Stomach (tissue), 4 donors: ENCODE measurements around the gene PCDHGA1.

Experiments used
- EP300 ChIP-seq: sonication (generic); formaldehyde crosslinking; IDR thresholded peaks from one replicate; pipeline ENCODE4 v1.6.1; 2017; ENCODE audit warnings: antibody characterized with exemption
- POLR2A ChIP-seq, 4 donors: fragments of 450-650 bp; IDR thresholded peaks; one replicate each; pipeline ENCODE4 v1.6.1; 2016; ENCODE audit warnings: antibody characterized with exemption in 4 of 4, control low read depth in 2 of 4, mild to moderate bottlenecking in 1 of 4, moderate library complexity in 1 of 4
- POLR2AphosphoS5 ChIP-seq, 3 donors: sonication (generic); formaldehyde crosslinking; IDR thresholded peaks; one replicate each; pipeline ENCODE4 v1.6.1; 2016; ENCODE audit warnings: antibody characterized with exemption in 3 of 3
- TF ChIP-seq, protein P1 (sequence below), 7 experiments: fragments of 450-650 bp in 4 of 7; fragments of 200-600 bp in 3 of 7; sonication (generic) in 3 of 7; IDR thresholded peaks; one replicate each; pipeline ENCODE4 v1.5.1; 2016 to 2019; ENCODE audit warnings: antibody characterized with exemption in 7 of 7, control low read depth in 2 of 7, mild to moderate bottlenecking in 1 of 7

DNA sequence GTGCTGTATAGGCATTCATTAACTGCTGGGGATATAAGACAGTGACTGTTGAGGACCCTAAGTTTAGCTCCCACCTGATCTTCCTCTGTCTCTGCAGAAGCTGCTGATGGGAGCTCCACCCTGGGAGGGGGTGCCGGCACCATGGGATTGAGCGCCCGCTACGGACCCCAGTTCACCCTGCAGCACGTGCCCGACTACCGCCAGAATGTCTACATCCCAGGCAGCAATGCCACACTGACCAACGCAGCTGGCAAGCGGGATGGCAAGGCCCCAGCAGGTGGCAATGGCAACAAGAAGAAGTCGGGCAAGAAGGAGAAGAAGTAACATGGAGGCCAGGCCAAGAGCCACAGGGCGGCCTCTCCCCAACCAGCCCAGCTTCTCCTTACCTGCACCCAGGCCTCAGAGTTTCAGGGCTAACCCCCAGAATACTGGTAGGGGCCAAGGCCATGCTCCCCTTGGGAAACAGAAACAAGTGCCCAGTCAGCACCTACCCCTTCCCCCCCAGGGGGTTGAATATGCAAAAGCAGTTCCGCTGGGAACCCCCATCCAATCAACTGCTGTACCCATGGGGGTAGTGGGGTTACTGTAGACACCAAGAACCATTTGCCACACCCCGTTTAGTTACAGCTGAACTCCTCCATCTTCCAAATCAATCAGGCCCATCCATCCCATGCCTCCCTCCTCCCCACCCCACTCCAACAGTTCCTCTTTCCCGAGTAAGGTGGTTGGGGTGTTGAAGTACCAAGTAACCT, 180.7 kb downstream of the PCDHGA1 start:
- TF ChIP-seq, protein P1, sequence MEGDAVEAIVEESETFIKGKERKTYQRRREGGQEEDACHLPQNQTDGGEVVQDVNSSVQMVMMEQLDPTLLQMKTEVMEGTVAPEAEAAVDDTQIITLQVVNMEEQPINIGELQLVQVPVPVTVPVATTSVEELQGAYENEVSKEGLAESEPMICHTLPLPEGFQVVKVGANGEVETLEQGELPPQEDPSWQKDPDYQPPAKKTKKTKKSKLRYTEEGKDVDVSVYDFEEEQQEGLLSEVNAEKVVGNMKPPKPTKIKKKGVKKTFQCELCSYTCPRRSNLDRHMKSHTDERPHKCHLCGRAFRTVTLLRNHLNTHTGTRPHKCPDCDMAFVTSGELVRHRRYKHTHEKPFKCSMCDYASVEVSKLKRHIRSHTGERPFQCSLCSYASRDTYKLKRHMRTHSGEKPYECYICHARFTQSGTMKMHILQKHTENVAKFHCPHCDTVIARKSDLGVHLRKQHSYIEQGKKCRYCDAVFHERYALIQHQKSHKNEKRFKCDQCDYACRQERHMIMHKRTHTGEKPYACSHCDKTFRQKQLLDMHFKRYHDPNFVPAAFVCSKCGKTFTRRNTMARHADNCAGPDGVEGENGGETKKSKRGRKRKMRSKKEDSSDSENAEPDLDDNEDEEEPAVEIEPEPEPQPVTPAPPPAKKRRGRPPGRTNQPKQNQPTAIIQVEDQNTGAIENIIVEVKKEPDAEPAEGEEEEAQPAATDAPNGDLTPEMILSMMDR (IDR thresholded peaks at IDR 0.05) = no peak
- no peak for TF ChIP-seq EP300
- no peak for TF ChIP-seq POLR2A (IDR thresholded peaks at IDR 0.05)
- no peak for TF ChIP-seq POLR2AphosphoS5 (IDR thresholded peaks at IDR 0.05)
